GM21717 (cell line): ENCODE data around the gene IFNA10.
"Not testable (repeated sequence)": the region's sequence is repeated elsewhere in the genome, so short reads cannot be mapped to it uniquely, and the experiment has no call there.

Source experiments
- ATAC-seq: cut with Tn5 transposase; IDR thresholded peaks from one replicate; pipeline ENCODE4 v1.9.1; 2021; ENCODE audit warnings: mild to moderate bottlenecking, moderate library complexity; ENCODE audit not compliant: unreplicated experiment

Gene IFNA10

GRCh38 chr9:21207043-21207442 lies at the start of gene IFNA10:
IFNA10 (minus strand) TSS chr9:21207143; CDS start chr9:21207097, 46 bp downstream.
- ATAC-seq, result not testable (repeated sequence)

- no peak for ATAC-seq
These were observed 48.7 kb upstream of the IFNA10 start for GRCh38 chr9:21255538-21256212.

- peak; percentile 68 for ATAC-seq
These were observed 46.0 kb upstream of the IFNA10 start for GRCh38 chr9:21252721-21253547.

GRCh38 chr9:21251638-21252037 lies 44.7 kb upstream of the IFNA10 start:
- ATAC-seq, result no peak

GRCh38 chr9:21251190-21251589 lies 44.2 kb upstream of the IFNA10 start:
- no peak for ATAC-seq

- peak; percentile 58 for ATAC-seq
These were observed 37.9 kb upstream of the IFNA10 start for GRCh38 chr9:21244836-21245235.

- ATAC-seq, result peak; percentile 52
These were observed 33.0 kb upstream of the IFNA10 start, which contains the start of gene IFNA14 for GRCh38 chr9:21239911-21240310. IFNA14 (minus strand) TSS chr9:21240005; CDS start chr9:21239935, 70 bp downstream.

GRCh38 chr9:21236360-21236714 lies 29.4 kb upstream of the IFNA10 start:
- not testable (repeated sequence) for ATAC-seq

- ATAC-seq, result peak; percentile 66
These were observed 28.8 kb upstream of the IFNA10 start for GRCh38 chr9:21235468-21236359.

- no peak for ATAC-seq
These were observed 27.3 kb upstream of the IFNA10 start for GRCh38 chr9:21234153-21234687.

- no peak for ATAC-seq
These were observed 26.3 kb upstream of the IFNA10 start for GRCh38 chr9:21233258-21233657.

GRCh38 chr9:21228122-21228521 lies 21.2 kb upstream of the IFNA10 start, which contains the start of gene IFNA17:
IFNA17 (minus strand) TSS chr9:21228222; CDS start chr9:21228173, 49 bp downstream.
- no peak for ATAC-seq

- not testable (repeated sequence) for ATAC-seq
These were observed 10.3 kb upstream of the IFNA10 start, which contains the start of gene IFNA16 for GRCh38 chr9:21217211-21217610. IFNA16 (minus strand) TSS chr9:21217311; CDS start chr9:21217305, 6 bp downstream.

GRCh38 chr9:21213411-21214326 lies 6.7 kb upstream of the IFNA10 start:
- peak; percentile 85 for ATAC-seq

GRCh38 chr9:21212160-21212559 lies 5.2 kb upstream of the IFNA10 start:
- not testable (repeated sequence) for ATAC-seq

GRCh38 chr9:21210782-21211181 lies 3.8 kb upstream of the IFNA10 start:
- not testable (repeated sequence) for ATAC-seq

GRCh38 chr9:21210311-21210710 lies 3.4 kb upstream of the IFNA10 start:
- ATAC-seq, result no peak

GRCh38 chr9:21205204-21205603 lies 1.7 kb downstream of the IFNA10 start:
- no peak for ATAC-seq

GRCh38 chr9:21202105-21202504 lies 4.8 kb downstream of the IFNA10 start, which contains the start of gene IFNA7:
IFNA7 (minus strand) TSS chr9:21202205; CDS start chr9:21202165, 40 bp downstream.
- not testable (repeated sequence) for ATAC-seq
